ENCODE data around the gene GAS2. TPM values are rescaled to one million over a fixed set of nuclear protein-coding genes. Genes with fewer than 3 reads are reported as not detected.

The GAS2 gene
- total and polyA plus RNA-seq, 4 donors: 0.18 to 2.1 (median 1.1) TPM

DNA sequence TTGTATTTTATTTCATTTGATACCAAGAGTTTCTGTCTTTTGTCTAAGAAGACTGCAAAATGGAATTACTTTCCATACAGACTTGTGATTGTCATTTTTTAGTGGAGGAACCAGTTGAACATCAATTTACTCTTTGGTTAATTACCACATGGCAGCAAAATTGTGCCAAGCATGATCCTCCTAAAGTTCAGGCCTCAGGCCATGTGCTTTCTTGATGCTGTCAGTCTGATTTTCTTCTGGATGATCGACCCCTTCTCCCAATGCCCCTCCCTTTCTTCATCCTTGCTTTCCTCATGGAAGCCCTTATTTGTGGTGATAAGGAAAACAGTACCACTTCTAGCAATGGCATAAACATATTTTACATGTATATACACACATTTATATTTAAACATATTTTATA, 87.0 kb downstream of the GAS2 start:
- no peak overlapping the region for H3K27ac ChIP-seq (ENCODE audit: low read depth in 1 of 2, low read length in 2 of 2)
- DNase-seq: no peak
- no peaks in the 10 kb centered on the region for H3K9me3 ChIP-seq (ENCODE audit: control insufficient read depth, low read length)
- intact Hi-C loops (cut with DNase I): no loop called here
- H3K27me3 ChIP-seq (ENCODE audit: control insufficient read depth in 1 of 2, insufficient read depth in 2 of 2, low read length in 1 of 2): no peaks in the 10 kb centered on the region
- no peak for ATAC-seq (ENCODE audit: low FRiP score)
- H3K4me1 ChIP-seq (ENCODE audit: control insufficient read depth in 1 of 2, insufficient read depth in 2 of 2, low read length in 2 of 2): no peaks in the 10 kb centered on the region
- H3K4me3 ChIP-seq (ENCODE audit: low read length in 2 of 2): no peak overlapping the region
- no peaks in the 10 kb centered on the region for H3K36me3 ChIP-seq (ENCODE audit: control insufficient read depth in 1 of 2, insufficient read depth in 2 of 2, low read length in 1 of 2)
- WGBS, 2 donors: 82% methylated on average over 1 of the region's 1 CpG

DNA sequence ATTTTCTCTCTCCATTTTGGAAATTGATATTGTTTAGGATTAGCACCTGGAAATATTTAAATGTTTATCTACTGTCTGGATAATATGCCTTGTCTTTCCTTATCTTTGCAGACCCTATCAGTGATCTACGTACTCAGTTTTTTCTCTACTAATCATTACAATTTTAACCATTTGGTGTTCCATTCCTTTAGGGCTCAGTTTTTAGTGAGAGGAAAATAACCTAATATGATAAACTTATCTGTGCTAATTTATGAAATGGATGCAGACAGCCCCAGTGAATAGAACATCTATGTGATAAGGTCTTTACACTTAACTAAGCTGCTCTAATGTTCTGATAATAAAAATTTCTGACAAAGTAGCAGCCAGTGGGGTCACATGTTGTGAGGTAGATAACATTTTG, 94.7 kb downstream of the GAS2 start:
- Histone ChIP-seq H3K4me3 (ENCODE audit: low read length in 2 of 2) (no peak overlapping the region), H3K4me1 (ENCODE audit: control insufficient read depth in 1 of 2, insufficient read depth in 2 of 2, low read length in 2 of 2) (no peaks in the 10 kb centered on the region), H3K36me3 (ENCODE audit: control insufficient read depth in 1 of 2, insufficient read depth in 2 of 2, low read length in 1 of 2) (no peaks in the 10 kb centered on the region), H3K9me3 (ENCODE audit: control insufficient read depth, low read length) (no peaks in the 10 kb centered on the region), H3K27me3 (ENCODE audit: control insufficient read depth in 1 of 2, insufficient read depth in 2 of 2, low read length in 1 of 2) (no peaks in the 10 kb centered on the region), H3K27ac (ENCODE audit: low read depth in 1 of 2, low read length in 2 of 2) (no peak overlapping the region)
- no peak for ATAC-seq (ENCODE audit: low FRiP score)
- intact Hi-C loops (cut with DNase I): no loop called here
- no peak for DNase-seq
- WGBS, 2 donors: 57 to 72% methylated on average over 1 of the region's 1 CpG

DNA sequence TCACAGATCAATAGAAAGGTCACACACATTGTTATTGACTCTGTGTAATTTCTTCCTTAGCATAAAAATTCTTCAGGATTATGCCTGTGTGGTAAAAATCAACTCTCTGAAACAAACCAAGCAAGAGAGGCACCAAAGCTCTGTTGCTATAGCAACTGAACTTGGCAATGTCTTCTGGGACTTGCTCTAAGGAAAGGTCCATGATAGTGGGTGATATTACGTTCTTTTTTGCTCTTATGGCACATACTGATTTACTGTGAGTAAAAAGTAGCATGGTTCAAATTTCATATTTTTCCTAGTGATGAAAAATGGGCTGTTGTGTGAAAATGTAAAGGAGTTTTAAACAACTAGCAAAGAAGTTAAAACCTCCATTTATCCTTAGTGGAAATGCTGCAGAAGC, 96.8 kb downstream of the GAS2 start:
- no peaks in the 10 kb centered on the region for H3K36me3 ChIP-seq (ENCODE audit: control insufficient read depth in 1 of 2, insufficient read depth in 2 of 2, low read length in 1 of 2)
- no peaks in the 10 kb centered on the region for H3K4me1 ChIP-seq (ENCODE audit: control insufficient read depth in 1 of 2, insufficient read depth in 2 of 2, low read length in 2 of 2)
- no peak overlapping the region for H3K27ac ChIP-seq (ENCODE audit: low read depth in 1 of 2, low read length in 2 of 2)
- WGBS, 2 donors: 12 to 17% methylated on average over 1 of the region's 1 CpG
- intact Hi-C loops (cut with DNase I): no loop called here
- ATAC-seq (ENCODE audit: low FRiP score) (no peak), DNase-seq (no peak)
- no peak overlapping the region for H3K4me3 ChIP-seq (ENCODE audit: low read length in 2 of 2)
- no peaks in the 10 kb centered on the region for H3K9me3 ChIP-seq (ENCODE audit: control insufficient read depth, low read length)
- H3K27me3 ChIP-seq (ENCODE audit: control insufficient read depth in 1 of 2, insufficient read depth in 2 of 2, low read length in 1 of 2): no peaks in the 10 kb centered on the region

DNA sequence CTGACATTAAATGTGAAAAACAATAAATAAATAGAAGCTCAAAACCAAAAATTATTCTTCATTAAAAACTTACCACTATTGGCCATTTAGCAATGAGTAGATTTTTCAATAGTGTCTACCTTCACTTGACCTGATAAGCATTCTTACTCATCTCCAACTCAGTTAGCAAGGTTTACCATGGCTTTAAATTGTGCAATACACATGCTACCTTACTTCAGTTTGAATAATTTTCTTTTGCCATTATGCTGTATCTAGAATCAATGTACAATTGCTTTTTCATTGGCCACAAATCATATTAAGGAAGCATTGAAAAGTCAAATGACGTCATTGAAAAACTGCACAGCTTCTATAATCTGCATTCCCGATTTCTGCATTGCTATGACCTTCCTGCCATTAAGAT, 98.3 kb downstream of the GAS2 start:
- no peak for ATAC-seq (ENCODE audit: low FRiP score)
- intact Hi-C loops (cut with DNase I): no loop called here
- Histone ChIP-seq H3K36me3 (ENCODE audit: control insufficient read depth in 1 of 2, insufficient read depth in 2 of 2, low read length in 1 of 2) (no peaks in the 10 kb centered on the region), H3K4me1 (ENCODE audit: control insufficient read depth in 1 of 2, insufficient read depth in 2 of 2, low read length in 2 of 2) (no peaks in the 10 kb centered on the region), H3K27me3 (ENCODE audit: control insufficient read depth in 1 of 2, insufficient read depth in 2 of 2, low read length in 1 of 2) (no peaks in the 10 kb centered on the region), H3K9me3 (ENCODE audit: control insufficient read depth, low read length) (no peaks in the 10 kb centered on the region), H3K4me3 (ENCODE audit: low read length in 2 of 2) (no peak overlapping the region), H3K27ac (ENCODE audit: low read depth in 1 of 2, low read length in 2 of 2) (no peak overlapping the region)
- DNase-seq: no peak
- 79 to 80% methylated on average over 2 of the region's 2 CpGs for WGBS, 2 donors

DNA sequence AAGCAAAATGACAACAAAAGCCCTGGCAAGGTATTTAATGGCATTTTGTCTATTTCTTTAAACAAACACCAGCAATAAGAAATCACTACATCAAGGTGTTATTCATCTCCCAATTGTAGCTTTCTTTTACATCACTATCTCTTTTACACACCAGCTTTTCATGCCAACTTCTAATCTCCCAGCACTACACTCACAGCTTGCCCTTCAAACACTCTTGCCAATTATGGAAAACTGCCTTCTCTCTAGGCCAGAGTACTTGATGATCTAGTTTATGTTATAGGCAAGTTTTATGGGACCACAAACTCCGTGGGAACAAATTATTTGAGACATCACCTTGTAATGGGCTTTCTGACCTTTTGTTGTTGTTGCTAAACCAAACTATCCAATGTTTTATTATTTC, 101.9 kb downstream of the GAS2 start:
- 40 to 45% methylated on average over 1 of the region's 1 CpG for WGBS, 2 donors
- no peak for DNase-seq
- H3K27me3 ChIP-seq (ENCODE audit: control insufficient read depth in 1 of 2, insufficient read depth in 2 of 2, low read length in 1 of 2): no peaks in the 10 kb centered on the region
- H3K36me3 ChIP-seq (ENCODE audit: control insufficient read depth in 1 of 2, insufficient read depth in 2 of 2, low read length in 1 of 2): no peaks in the 10 kb centered on the region
- no peak overlapping the region for H3K27ac ChIP-seq (ENCODE audit: low read depth in 1 of 2, low read length in 2 of 2)
- H3K9me3 ChIP-seq (ENCODE audit: control insufficient read depth, low read length): no peaks in the 10 kb centered on the region
- no peaks in the 10 kb centered on the region for H3K4me1 ChIP-seq (ENCODE audit: control insufficient read depth in 1 of 2, insufficient read depth in 2 of 2, low read length in 2 of 2)
- H3K4me3 ChIP-seq (ENCODE audit: low read length in 2 of 2): no peak overlapping the region
- ATAC-seq (ENCODE audit: low FRiP score): no peak
- intact Hi-C loops (cut with DNase I): no loop called here

DNA sequence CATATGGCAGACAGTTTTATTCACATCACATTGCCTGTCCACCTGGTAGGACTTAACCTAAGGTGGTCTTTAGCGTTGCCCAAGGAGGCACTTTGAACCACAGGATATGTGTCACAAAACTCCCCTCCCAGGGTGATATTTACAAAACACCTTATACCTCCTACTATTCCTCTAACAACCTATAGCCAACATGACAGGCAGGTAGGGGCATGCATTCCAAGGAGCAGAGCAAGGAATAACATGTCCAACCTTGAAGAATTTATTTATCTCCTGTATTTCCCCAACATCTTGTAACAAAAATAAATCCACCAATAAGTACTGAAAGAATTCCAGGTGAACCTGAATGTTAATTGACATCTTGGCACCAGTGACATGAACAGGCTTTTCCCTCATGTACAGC, 102.7 kb downstream of the GAS2 start:
- WGBS, 2 donors: 78 to 80% methylated on average over 1 of the region's 1 CpG
- H3K36me3 ChIP-seq (ENCODE audit: control insufficient read depth in 1 of 2, insufficient read depth in 2 of 2, low read length in 1 of 2): no peaks in the 10 kb centered on the region
- no peaks in the 10 kb centered on the region for H3K4me1 ChIP-seq (ENCODE audit: control insufficient read depth in 1 of 2, insufficient read depth in 2 of 2, low read length in 2 of 2)
- H3K27ac ChIP-seq (ENCODE audit: low read depth in 1 of 2, low read length in 2 of 2): no peak overlapping the region
- no peaks in the 10 kb centered on the region for H3K9me3 ChIP-seq (ENCODE audit: control insufficient read depth, low read length)
- H3K27me3 ChIP-seq (ENCODE audit: control insufficient read depth in 1 of 2, insufficient read depth in 2 of 2, low read length in 1 of 2): no peaks in the 10 kb centered on the region
- H3K4me3 ChIP-seq (ENCODE audit: low read length in 2 of 2): no peak overlapping the region
- intact Hi-C loops (cut with DNase I): no loop called here
- no peak for ATAC-seq (ENCODE audit: low FRiP score)
- DNase-seq: no peak

DNA sequence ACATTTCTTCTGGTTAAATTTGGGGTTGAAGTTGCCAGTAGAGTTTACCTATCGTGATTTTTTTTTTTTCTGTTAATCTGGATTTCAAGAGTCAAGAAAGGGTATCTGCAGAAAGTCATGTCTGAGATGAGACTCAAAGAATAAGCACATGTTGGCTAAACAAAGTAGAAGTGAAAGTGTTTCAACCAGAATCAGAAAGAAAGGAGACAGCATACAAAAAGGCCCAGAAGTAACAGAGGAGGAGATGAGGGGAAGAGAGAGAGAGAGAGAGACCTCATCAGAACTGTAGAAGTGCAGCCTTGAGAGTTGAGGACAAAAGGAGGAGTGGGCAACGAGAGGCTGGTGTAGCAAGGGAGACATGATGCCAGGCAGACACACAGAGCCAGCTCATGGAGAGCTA, 108.3 kb downstream of the GAS2 start:
- 77 to 80% methylated on average over 2 of the region's 2 CpGs for WGBS, 2 donors
- Histone ChIP-seq H3K4me3 (ENCODE audit: low read length in 2 of 2) (no peak overlapping the region), H3K27me3 (ENCODE audit: control insufficient read depth in 1 of 2, insufficient read depth in 2 of 2, low read length in 1 of 2) (peaks cover 0 to 2% of the 10 kb centered on the region in 2 donors), H3K4me1 (ENCODE audit: control insufficient read depth in 1 of 2, insufficient read depth in 2 of 2, low read length in 2 of 2) (no peaks in the 10 kb centered on the region), H3K36me3 (ENCODE audit: control insufficient read depth in 1 of 2, insufficient read depth in 2 of 2, low read length in 1 of 2) (no peaks in the 10 kb centered on the region), H3K9me3 (ENCODE audit: control insufficient read depth, low read length) (no peaks in the 10 kb centered on the region), H3K27ac (ENCODE audit: low read depth in 1 of 2, low read length in 2 of 2) (no peak overlapping the region)
- intact Hi-C loops (cut with DNase I): no loop called here
- ATAC-seq (ENCODE audit: low FRiP score): no peak
- DNase-seq: no peak

DNA sequence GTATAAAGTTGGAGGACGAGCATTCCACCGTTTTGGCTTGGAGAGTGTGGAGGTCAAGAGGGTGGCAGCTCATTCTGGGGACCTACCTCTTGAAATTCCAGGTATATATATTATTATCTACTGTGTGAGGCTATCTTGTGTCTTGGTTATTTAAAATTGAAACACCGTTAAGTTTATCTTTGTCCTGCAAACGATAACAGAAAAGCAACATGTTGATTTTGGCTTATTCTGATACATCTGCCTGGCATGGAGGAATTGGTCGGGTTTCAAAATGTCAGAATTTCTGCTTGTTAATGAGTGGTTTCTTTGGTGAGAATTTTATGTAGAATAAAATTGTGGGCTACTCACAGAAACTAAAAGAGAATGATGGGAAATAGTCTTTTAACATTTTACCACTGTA, 108.8 kb downstream of the GAS2 start:
- intact Hi-C loops (cut with DNase I): no loop called here
- Histone ChIP-seq H3K4me3 (ENCODE audit: low read length in 2 of 2) (no peak overlapping the region), H3K27ac (ENCODE audit: low read depth in 1 of 2, low read length in 2 of 2) (no peak overlapping the region), H3K4me1 (ENCODE audit: control insufficient read depth in 1 of 2, insufficient read depth in 2 of 2, low read length in 2 of 2) (no peaks in the 10 kb centered on the region), H3K27me3 (ENCODE audit: control insufficient read depth in 1 of 2, insufficient read depth in 2 of 2, low read length in 1 of 2) (peaks cover 0 to 2% of the 10 kb centered on the region in 2 donors), H3K36me3 (ENCODE audit: control insufficient read depth in 1 of 2, insufficient read depth in 2 of 2, low read length in 1 of 2) (no peaks in the 10 kb centered on the region), H3K9me3 (ENCODE audit: control insufficient read depth, low read length) (no peaks in the 10 kb centered on the region)
- no peak for DNase-seq
- 34 to 39% methylated on average over 5 of the region's 5 CpGs for WGBS, 2 donors
- no peak for ATAC-seq (ENCODE audit: low FRiP score)

DNA sequence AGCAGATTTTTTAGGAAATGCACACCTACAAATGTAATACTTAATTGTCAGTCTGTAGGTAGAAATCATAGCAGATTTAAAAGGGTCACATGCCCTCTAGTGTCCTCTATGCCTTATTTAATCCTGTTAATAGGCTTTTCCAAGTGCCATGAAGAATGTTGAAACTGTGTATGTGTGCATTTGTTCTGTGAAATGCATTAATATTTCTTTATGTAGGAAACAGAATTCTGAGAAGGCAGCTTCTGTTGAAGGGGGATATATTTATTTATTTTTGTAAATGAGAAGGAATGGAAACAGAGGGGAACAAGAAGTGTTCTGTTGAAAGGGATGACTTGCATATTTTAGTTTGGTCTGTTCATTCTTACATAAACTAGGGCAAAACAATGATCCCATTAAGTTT, 112.2 kb downstream of the GAS2 start:
- no peak for ATAC-seq (ENCODE audit: low FRiP score)

More for the DNA sequence above, 112.2 kb downstream of the GAS2 start:
- no peaks in the 10 kb centered on the region for H3K4me1 ChIP-seq (ENCODE audit: control insufficient read depth in 1 of 2, insufficient read depth in 2 of 2, low read length in 2 of 2)
- intact Hi-C loops (cut with DNase I): no loop called here
- no peak for DNase-seq
- no peak overlapping the region for H3K4me3 ChIP-seq (ENCODE audit: low read length in 2 of 2)
- H3K27ac ChIP-seq (ENCODE audit: low read depth in 1 of 2, low read length in 2 of 2): no peak overlapping the region
- peaks cover under 1% of the 10 kb centered on the region for H3K9me3 ChIP-seq (ENCODE audit: control insufficient read depth, low read length)
- peaks cover 0 to 2% of the 10 kb centered on the region in 2 donors for H3K27me3 ChIP-seq (ENCODE audit: control insufficient read depth in 1 of 2, insufficient read depth in 2 of 2, low read length in 1 of 2)
- H3K36me3 ChIP-seq (ENCODE audit: control insufficient read depth in 1 of 2, insufficient read depth in 2 of 2, low read length in 1 of 2): no peaks in the 10 kb centered on the region
